T follicular helper cell (primary cell): ENCODE data around the gene CX3CR1.
"Not testable (repeated sequence)": the region's sequence is repeated elsewhere in the genome, so short reads cannot be mapped to it uniquely, and the experiment has no call there.

ENCODE experiments used
- DNase-seq: peaks from one replicate; pipeline ENCODE4 v3.0.0-alpha.2; 2020; ENCODE audit warnings: low read depth

Gene CX3CR1

DNA sequence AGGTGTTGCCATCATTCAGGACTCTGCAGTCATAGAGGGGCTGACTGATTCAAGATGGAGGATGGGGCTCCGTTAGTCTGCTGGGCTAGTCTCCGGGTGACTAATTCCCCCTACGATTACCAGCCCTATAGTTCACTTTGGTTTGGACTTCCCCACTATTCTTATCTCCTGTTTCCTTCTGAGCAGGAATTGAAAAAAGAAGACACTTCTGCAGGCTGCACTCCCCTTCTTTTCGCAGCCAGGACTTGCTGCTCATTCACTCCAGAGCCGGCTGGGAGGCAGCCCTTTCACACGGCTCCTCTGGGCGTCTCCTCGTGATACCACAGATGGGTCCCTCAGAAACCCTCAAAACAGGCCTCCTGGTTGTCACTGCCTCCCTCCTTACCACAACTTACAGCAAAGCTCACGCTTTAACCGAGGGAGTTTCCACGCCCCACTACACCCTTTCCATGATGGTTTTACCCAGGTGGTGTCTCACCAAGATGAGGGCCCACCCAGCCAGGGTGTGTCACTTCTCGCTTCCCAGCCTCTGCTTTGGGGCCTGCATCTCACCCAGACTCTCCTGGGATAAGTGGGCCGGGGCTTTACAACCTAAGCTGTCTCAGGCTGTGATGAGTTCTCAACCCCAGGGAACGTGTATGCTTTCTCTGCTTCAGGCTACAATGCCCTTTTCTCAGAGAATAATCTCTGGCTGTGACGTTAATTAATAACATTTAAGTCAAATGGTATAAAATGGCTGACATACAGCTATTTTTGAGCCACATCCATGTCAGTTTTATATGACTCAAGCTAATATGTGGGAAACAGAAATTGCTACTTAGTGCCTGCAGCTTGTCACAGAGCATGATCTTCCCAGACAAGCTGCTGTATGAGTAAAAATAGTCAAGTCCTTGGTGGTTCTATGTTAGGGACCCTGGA, 11.9 kb downstream of the CX3CR1 start:
- peak; percentile 25 for DNase-seq

DNA sequence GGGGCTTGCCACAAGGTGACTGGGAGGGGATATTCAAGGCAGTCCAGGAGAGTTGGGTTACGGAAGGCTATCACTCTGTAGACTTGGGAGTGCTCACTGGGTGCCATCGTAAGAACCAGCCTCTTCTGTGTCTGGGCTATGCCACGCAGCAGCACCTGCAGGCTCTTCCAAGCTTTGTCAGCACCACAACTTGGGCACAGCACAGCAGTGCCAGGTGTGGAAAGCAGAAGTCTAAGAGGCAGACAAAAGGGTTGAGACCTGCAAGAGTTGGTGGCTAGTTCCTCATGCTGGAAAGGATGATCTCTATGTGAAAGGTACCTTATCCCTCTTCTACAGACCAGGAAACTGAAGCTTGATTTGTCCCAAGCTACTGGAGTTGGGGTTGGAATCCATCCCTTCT, 15.8 kb downstream of the CX3CR1 start:
- DNase-seq = no peak

DNA sequence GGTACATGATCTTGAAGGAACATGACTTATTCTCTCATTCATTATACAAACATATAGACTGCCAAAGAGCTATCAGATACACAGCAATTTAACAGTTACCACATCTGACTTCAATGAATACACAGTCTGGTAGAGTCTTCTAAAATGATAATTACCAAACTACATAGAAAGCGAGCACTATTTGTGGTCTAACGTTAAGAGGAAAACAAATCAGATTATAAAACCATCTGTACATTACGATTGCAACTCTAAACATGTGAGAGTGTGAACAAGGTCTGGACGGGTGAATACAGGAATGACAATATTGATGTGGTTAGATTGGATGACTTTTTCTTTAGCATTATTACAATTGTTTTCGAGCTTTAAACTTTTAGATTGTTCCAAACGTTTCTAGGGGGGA, 16.3 kb downstream of the CX3CR1 start:
- DNase-seq = no peak

DNA sequence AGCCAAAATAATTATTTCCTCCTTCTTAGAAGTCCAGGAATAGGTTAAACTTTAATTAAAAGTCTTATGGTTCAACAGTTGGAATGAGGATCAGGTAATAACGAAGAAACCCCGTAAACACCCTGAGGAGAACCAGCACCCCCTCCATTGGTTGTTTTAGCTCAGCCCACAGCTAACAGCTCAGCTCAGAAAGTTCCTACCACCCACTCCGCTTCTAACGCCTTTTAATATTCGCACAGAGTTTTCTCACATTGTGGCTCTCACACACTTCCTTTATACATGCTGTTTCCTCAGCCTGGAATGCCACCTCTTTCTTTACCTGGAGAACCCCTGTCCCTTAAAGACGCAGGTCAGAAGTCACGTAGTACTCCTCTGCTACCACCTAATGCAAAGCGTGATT, 17.0 kb downstream of the CX3CR1 start:
- DNase-seq = no peak

DNA sequence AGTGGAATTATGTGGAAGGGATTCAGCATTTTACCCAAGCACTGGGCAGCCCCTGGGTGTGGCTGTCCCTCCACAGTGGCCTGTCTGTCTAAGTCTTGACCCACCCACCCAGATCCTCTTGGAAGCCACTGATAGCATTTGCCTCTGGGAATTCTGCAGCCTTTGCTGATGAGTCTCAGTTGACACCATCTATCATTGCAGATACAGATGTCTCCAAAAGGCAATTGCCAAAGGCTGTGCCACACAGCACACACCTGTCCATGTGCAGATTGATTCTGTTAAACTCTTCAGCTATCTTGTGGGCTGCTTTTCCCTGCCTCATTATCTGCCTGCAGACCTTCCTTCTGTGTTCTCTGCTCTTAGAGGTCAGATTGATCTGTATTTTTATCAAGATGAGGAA, 18.1 kb downstream of the CX3CR1 start:
- no peak for DNase-seq

DNA sequence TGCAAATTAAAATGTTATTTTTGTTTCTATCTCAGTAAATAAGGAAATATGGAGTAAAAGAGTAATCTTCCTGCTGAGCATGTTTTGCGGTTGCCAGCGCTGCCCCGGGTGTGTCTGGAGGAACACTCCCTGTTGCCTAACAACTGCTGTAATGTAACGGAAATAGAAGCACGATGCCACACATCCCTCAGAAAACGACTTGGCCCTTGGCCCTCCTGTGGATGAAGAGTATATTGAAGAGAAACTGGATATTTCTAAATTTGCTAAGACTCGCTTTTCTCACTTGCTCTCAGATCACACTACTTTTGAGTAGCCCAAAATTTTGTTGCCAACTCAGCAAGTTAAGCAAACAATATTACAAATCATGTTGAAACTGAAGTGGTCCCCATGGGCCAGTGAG, 18.9 kb downstream of the CX3CR1 start:
- DNase-seq = peak; percentile 29

DNA sequence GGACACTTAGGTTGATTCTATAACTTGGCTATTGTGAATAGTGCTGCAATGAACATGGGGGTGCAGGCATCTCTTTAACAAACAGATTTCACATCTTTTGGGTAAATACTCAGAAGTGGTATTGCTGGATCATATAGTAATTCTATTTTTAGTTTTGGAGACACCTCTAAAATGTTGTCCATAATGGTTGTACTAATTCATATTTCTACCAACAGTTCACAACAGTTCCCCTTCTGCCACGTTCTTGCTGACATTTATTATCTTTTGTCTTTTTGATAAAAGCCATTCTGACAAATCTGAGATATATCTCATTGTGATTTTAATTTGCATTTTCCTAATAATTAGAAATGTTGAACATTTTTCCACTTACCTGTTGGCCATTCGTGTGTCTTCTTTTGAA, 19.5 kb downstream of the CX3CR1 start:
- no peak for DNase-seq

DNA sequence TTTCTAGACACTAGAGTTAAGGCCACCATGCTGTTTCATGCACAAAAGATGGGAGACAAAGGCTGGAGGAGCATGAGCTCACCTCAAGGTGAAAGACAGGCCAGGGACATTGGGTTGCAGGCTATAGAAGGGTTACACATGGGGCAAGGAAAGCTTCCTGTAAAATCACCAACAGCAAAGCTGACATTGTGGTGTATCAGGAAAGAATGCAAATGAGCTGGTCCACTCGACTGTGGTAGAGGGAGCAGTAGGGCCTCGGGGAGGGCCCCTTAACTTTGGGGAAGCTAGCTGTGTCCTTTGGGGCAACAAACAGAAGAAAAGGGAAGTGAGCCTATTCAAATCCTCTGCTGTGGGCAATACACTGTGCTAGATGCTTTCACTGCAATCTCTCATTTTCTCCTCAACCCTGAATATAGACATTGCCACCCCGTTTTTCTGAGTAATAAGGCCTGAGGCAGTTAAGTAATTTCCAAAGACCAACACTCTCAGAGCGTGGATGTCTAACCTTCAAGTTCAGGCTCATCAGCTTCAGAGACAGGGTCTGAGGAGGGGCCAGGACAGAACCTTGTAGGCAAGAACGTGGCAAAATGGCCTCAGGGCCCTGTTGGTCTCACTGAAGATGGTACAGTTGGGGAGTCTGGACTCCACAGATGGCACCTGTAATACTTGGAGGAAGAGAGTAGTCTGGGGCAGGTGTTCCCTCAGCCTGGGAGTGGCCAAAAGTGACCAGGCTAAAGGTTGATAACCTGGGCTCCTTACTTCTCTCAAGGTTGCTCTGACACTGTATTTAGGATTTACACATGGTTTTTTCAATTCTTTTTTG, 24.1 kb downstream of the CX3CR1 start:
- DNase-seq = no peak

DNA sequence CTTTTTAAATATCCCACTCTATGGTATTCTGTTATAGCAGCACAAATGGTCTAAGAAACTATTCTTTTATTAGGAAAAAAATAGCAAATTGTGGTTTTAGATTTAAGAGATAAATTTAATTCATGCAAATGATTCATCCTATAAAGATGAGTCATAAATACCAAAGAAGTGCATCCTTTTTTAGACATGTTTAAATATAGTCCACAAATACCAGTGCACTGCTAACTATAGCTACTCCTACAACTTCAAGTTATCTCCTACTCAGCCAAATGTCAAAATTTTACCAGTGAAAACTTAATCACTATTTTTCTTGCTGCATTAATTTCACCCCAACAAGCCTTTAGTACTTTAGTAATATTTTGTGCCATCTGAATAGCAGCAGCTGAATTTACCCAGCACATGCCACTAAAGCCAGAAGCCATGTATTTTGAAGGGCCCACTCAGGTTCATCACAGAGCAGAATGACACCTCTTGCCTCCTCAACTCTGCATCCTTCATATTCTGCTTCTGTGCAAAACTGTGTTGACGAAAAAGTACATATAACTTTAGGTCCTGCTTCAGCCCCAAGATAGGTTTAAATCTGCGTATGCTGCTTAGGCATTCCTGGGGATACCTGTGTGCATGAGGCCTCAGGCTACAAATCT, 24.9 kb downstream of the CX3CR1 start:
- DNase-seq = no peak

DNA sequence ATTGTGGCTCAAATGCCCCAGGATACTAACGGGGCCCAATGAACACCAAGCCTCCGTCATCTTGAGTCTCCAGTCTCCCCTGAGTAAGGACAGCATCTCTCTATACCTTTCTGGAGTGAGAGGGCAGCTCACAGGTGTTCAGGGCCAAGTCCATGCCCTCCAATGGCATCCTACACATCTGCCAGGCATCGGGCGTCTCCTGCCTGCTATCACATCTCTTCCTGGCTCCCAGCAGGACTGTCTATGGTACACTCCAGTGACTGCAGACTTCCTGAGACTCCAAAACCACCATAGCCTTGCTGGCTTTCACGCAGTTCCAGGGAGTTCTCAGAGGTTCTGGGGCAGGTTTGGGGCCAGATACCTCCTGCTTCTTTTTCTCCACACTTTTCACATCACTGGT, 28.3 kb downstream of the CX3CR1 start:
- DNase-seq = no peak

DNA sequence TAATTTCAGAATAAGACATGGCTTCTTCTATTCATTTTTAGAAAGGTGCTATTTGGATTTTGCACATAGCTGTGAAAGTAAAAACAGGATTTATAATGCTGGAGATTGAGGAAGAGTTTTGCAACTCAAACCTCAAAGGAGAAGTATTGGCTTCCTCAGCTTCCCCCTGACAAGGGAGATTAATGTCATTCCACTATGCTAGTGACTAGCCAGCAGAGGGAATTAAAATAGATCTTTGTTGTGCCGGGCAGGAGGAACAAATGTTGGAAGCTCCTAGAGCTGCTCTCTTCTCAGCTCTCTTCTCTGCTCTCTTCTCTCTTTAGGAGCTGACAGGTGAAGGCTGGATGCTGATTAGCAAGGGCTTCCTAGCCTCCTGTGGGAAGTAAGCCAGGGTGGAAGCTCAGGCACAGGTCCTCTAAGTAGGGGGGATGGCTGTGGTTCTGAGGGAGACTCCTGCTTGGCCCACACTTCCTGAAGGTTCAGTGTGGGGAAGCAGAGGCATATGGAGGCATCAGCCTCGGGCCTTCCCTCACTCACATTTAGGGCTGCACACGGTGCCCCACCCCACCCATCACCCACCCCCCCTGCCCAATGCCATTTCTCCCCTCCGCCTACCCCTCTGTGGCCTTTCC, 29.6 kb downstream of the CX3CR1 start:
- no peak for DNase-seq

DNA sequence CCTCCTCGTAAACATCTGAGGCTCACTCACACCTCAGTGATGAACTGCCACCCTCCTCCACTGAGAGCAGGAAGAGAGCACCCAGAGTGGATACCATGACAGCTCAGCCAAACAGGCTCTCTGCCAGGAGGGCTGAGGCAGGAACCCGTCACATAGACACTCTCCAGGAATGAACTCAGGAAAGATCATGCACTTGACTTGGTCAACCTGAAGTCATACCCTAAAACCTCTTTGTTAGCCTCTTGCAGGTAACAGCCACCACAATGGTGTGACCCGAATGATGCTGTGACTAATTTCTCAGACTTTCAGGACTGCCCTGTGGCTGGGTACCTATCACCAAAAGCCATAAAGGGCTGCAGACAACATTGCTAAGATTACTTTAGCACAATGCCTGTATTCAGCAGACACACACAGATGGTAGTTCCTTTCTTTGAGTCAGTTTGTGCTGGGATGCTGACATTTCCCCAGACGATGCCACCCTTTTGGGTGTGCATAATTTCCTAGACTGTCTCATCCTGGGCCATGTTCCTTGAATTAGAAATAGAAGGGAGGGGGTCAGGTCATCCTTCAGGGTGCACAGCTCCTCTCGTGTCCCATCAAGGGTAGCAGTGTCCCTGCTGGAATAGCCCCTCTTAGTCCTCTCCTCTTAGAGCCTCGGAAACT, 30.3 kb downstream of the CX3CR1 start:
- DNase-seq = no peak

DNA sequence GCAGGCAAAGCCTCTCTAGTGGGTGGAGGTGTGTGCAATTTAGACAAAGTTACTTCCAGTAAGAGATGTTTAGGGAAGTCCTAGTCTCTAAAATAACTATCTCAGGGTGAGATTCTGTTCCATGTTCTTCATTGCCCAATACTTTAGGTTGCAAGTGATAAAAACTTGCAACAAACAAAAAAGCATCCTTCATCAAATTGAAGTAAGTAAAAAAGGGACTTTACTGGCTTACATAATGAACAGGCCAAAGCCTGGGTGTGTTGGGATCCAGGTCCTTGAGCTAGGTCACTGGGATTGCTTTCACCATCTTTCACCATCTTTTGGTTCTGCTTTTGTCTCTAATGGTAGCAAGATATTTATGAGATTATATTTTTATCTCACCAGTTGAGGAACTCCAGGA, 38.3 kb downstream of the CX3CR1 start:
- DNase-seq = no peak

DNA sequence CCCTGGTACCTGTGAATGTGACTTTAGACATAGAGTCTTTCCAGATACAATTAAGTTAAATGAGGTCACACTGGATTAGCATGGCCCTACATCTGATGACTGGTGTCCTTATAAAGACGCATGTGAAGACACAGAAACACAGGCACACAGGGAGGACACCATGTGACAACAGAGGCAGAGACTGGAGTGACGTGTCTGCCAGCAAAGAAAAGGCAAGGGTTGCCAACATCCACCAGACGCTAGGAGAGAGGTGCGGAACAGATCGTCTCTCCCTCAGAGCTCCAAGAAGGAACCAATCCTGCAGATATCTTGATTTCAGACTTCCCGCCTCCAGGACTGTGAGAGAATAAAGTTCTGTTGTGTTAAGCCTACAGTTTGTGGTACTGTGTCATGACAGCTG, 42.8 kb downstream of the CX3CR1 start:
- DNase-seq = no peak

DNA sequence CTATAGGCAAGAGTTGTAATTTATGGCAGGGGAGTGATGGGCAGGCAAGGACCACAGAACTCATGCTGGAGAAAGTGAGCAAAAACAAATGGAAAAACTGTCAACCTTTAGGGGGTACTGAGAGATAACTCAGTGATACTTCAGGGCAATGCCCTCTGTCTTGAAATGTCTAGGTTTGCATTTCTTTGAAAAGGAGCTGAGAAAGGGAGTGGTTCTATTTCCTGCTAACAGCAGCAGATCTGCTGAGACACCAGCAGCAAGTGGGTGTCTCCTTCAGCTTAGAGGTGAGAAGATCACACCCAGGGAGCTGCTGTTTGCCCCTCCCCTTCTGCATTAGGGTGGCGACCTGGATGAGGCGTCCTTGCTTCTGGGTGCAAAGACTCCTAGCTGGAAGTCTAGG, 45.2 kb downstream of the CX3CR1 start:
- DNase-seq = no peak

DNA sequence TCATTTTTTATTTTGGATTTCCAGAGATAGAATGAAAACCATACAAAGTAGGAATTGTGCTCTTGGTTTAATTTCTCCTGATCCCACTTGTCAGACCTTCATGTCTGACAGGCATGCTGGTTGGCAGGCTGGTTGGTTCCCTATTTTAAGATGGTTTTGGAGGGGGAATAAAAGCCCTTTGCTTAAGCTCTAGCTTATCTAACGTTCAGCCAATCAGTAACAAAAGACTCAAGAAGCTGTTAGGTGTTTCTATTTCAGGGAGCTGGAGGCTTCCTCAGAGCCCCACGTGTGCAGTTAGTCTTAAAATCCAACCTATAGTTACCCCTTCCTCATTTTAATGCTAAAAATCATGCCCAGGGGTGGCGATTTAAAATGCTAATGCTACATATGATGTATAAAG, 47.0 kb downstream of the CX3CR1 start:
- DNase-seq = no peak

DNA sequence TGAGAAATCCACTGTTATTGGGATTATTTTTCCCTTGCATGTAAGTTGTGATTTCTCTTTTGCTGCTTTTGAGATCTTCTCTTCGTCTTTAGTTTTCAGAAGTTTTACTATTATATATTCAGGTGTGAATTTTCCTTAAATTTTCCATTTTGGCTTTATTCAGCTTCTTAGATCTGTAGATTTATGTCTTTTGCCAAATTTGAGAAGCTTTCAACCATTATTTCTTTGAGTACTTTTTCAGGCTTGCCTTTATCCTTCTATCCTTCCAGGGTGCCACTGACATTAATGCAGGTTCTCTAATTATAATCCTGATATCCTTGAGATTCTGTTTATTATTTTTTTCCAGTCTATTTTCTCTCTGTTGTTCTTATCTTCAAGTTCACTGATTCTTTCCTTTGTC, 49.4 kb downstream of the CX3CR1 start:
- DNase-seq = no peak

DNA sequence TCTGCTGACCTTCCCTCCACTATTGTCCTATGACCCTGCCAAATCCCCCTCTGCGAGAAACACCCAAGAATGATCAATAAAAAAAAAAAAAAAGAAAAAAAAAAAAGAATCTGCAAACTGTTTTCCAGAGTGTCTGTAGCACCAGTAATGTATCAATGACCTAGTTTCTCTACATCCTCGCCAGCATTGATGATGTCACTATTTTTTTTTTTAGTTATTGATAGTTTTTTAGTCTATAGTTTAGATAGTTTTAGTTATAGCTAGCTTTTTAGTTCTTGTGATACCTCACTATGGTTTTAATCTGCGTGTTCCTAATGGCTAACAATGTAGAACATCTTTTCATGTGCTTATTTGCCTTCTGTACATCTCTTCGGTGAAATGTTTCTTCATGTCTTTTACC, 51.3 kb downstream of the CX3CR1 start:
- DNase-seq = no peak

DNA sequence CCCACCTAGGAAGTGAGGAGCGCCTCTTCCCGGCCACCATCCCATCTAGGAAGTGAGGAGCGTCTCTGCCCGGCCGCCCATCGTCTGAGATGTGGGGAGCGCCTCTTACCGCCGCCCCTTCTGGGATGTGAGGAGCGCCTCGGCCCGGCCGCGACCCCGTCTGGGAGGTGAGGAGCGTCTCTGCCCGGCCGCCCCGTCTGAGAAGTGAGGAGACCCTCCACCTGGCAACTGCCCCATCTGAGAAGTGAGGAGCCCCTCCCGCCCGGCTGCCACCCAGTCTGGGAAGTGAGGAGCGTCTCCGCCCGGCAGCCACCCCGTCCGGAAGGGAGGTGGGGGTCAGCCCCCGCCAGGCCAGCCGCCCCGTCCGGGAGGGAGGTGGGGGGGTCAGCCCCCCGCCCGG, 52.2 kb downstream of the CX3CR1 start:
- not testable (repeated sequence) for DNase-seq

DNA sequence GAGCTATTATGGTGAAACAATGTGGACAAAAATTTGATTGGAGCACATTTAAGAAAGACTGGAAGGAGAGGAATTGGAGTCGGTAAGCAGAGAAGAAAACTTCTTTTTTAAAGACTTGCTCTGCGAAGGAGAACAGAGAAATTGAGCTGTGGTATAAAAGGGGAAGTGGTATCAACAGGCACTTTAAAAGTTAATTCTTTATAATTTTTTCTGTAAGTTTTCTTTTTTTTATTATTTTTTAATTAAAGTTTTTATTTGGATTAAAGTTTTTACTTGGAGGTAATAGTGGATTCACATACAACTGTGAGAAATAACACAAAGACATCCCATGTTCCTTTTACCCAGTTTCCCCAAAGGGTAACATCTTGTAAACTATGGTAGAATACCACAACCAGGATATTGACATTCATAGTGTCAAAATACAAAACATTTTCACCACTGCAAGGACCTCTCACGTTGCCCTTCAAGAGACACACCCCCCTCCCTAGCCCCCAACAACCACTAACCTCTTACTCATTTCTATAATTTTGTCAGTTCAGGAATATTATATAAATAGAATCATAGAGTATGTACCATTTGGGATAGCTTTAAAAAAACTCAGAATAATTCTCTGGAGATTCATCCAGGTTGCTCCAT, 53.6 kb downstream of the CX3CR1 start:
- DNase-seq = no peak

DNA sequence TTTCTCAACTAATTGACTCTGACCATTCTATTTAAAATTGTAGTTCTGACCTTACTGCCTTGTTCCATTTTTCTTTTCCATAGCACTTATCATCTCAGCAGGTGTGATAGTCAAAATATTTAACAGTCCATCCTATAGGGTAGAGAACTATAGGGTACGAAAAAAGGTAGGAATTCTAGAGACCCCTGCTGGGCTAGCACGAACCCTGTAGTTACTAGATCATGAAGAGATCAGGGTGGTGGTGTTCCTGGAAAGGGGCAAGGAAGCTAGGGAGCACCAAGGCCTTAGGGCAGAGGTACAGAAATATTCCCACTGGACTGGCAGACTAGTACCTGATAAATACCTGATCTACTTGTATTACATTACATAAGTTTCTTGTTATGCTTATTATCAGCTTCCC, 55.5 kb downstream of the CX3CR1 start:
- no peak for DNase-seq
